ENCODE results near the gene IGFL4. TPM values are rescaled to one million over a fixed set of nuclear protein-coding genes. Genes with fewer than 3 reads are reported as not detected.

The IGFL4 gene
- total RNA-seq, 1 donor from 2014 or later: 2.3 TPM

GRCh38 chr19:46014941-46015686 lies 25.7 kb downstream of the IGFL4 start:
- Histone ChIP-seq H3K4me1 (ENCODE audit: insufficient read depth, low read length) (peaks cover 17% of the 10 kb centered on the region), H3K4me3 (ENCODE audit: insufficient read depth, low read depth, low read length) (peak overlapping the region; percentile 23), H3K4me2 (ENCODE audit: low read length) (peak overlapping the region; percentile 96), H2AFZ (ENCODE audit: low read depth, low read length) (peak overlapping the region; percentile 56), H3K36me3 (ENCODE audit: insufficient read depth, low read length) (no peaks in the 10 kb centered on the region), H3K9me3 (ENCODE audit: insufficient read depth, low read depth, low read length) (no peaks in the 10 kb centered on the region), H3K27ac (ENCODE audit: low read depth, low read length) (no peak overlapping the region), H3K27me3 (ENCODE audit: insufficient read depth, low read length) (peaks cover 11% of the 10 kb centered on the region), H4K20me1 (ENCODE audit: insufficient read depth, low read length) (peaks cover 53% of the 10 kb centered on the region), H3K79me2 (ENCODE audit: insufficient read depth, low read length) (no peaks in the 10 kb centered on the region), H3K9ac (ENCODE audit: low read length) (peak overlapping the region; percentile 41)
- FAIRE-seq (no peak), DNase-seq (ENCODE audit: low read depth) (no peak)
- Mint-ChIP-seq H3K27ac (ENCODE audit: unreplicated experiment) (no peak overlapping the region), H3K27me3 (ENCODE audit: low read depth, unreplicated experiment) (peaks cover 19% of the 10 kb centered on the region), H3K36me3 (ENCODE audit: low read depth, unreplicated experiment) (peaks cover 3% of the 10 kb centered on the region), H3K4me1 (ENCODE audit: low read depth, unreplicated experiment) (peaks cover 4% of the 10 kb centered on the region), H3K4me3 (ENCODE audit: unreplicated experiment) (peak overlapping the region; percentile 70), H3K9me3 (ENCODE audit: unreplicated experiment) (no peaks in the 10 kb centered on the region)
- TF ChIP-seq EZH2 (IDR thresholded peaks at IDR 0.05; ENCODE audit: insufficient read depth, low read length) (no peak), CTCF (IDR thresholded peaks at IDR 0.05; ENCODE audit: insufficient read depth, low read depth, low read length) (no peak)

DNA sequence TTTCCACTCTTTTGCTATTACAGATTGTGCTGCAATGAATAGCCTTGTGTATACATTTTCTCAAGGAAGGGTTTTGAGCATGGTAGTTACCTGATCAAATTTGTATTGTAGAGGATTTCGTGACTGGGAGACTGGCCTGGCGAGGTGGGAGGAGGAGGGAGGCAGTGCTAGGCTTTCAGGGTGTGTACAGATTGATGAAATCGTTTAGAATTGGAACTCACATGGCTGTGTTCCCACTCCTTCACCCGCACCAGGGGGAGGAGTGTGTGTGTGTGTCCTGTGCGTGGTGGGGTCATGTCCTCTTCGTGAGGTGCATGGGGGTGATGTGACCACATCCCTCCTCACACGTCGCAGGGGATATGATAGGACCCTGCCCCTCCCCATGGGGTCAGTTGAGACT lies 26.3 kb downstream of the IGFL4 start:
- Mint-ChIP-seq H3K4me1 (ENCODE audit: low read depth, unreplicated experiment) (peaks cover 4% of the 10 kb centered on the region), H3K27me3 (ENCODE audit: low read depth, unreplicated experiment) (peaks cover 22% of the 10 kb centered on the region), H3K4me3 (ENCODE audit: unreplicated experiment) (peak overlapping the region; percentile 54), H3K27ac (ENCODE audit: unreplicated experiment) (no peak overlapping the region), H3K9me3 (ENCODE audit: unreplicated experiment) (no peaks in the 10 kb centered on the region), H3K36me3 (ENCODE audit: low read depth, unreplicated experiment) (peaks cover 3% of the 10 kb centered on the region)
- TF ChIP-seq EZH2 (IDR thresholded peaks at IDR 0.05; ENCODE audit: insufficient read depth, low read length) (no peak), CTCF (IDR thresholded peaks at IDR 0.05; ENCODE audit: insufficient read depth, low read depth, low read length) (no peak)
- H3K9me3 ChIP-seq (ENCODE audit: insufficient read depth, low read depth, low read length): no peaks in the 10 kb centered on the region
- DNase-seq (ENCODE audit: low read depth) (no peak), FAIRE-seq (no peak)
- no peaks in the 10 kb centered on the region for H3K36me3 ChIP-seq (ENCODE audit: insufficient read depth, low read length)
- H2AFZ ChIP-seq (ENCODE audit: low read depth, low read length): peak overlapping the region; percentile 56
- H3K79me2 ChIP-seq (ENCODE audit: insufficient read depth, low read length): no peaks in the 10 kb centered on the region
- H3K4me1 ChIP-seq (ENCODE audit: insufficient read depth, low read length): peaks cover 17% of the 10 kb centered on the region
- peak overlapping the region; percentile 41 for H3K9ac ChIP-seq (ENCODE audit: low read length)
- H3K4me2 ChIP-seq (ENCODE audit: low read length): peak overlapping the region; percentile 81
- no peak overlapping the region for H3K27ac ChIP-seq (ENCODE audit: low read depth, low read length)
- H3K27me3 ChIP-seq (ENCODE audit: insufficient read depth, low read length): peaks cover 11% of the 10 kb centered on the region
- H3K4me3 ChIP-seq (ENCODE audit: insufficient read depth, low read depth, low read length): peak overlapping the region; percentile 23
- H4K20me1 ChIP-seq (ENCODE audit: insufficient read depth, low read length): peaks cover 52% of the 10 kb centered on the region

Data from astrocyte (in vitro differentiated cells and primary cell).